ENCODE results near the gene ADGRG1.

The ADGRG1 gene

GRCh38 chr16:57688487-57688986 is 60.1 kb downstream of the ADGRG1 start:
- H3K9ac ChIP-seq (ENCODE audit: low read length), result no peak overlapping the region
- no peaks in the 10 kb centered on the region for H3K36me3 ChIP-seq (ENCODE audit: control insufficient read depth, insufficient read depth, low read length, severe bottlenecking)
- H3K4me1 ChIP-seq (ENCODE audit: control insufficient read depth, insufficient read depth, low read length), result no peaks in the 10 kb centered on the region
- no peak for DNase-seq (ENCODE audit: low read depth)
- no peaks in the 10 kb centered on the region for H3K9me3 ChIP-seq (ENCODE audit: control insufficient read depth, low read length)
- H3K4me3 ChIP-seq (ENCODE audit: low read length), result no peak overlapping the region
- H3K27me3 ChIP-seq (replicated peaks; ENCODE audit: control insufficient read depth, insufficient read depth, low read length), result peaks cover 44% of the 10 kb centered on the region

GRCh38 chr16:57688987-57689761 is 60.7 kb downstream of the ADGRG1 start:
- H3K9me3 ChIP-seq (ENCODE audit: control insufficient read depth, low read length), result no peaks in the 10 kb centered on the region
- H3K4me3 ChIP-seq (ENCODE audit: low read length), result no peak overlapping the region
- DNase-seq (ENCODE audit: low read depth), result no peak

GRCh38 chr16:57689762-57690558 is 61.5 kb downstream of the ADGRG1 start:
- DNase-seq (ENCODE audit: low read depth), result no peak
- Histone ChIP-seq H3K4me1 (ENCODE audit: control insufficient read depth, insufficient read depth, low read length) (no peaks in the 10 kb centered on the region), H3K36me3 (ENCODE audit: control insufficient read depth, insufficient read depth, low read length, severe bottlenecking) (no peaks in the 10 kb centered on the region), H3K4me3 (ENCODE audit: low read length) (no peak overlapping the region), H3K9ac (ENCODE audit: low read length) (no peak overlapping the region), H3K27me3 (replicated peaks; ENCODE audit: control insufficient read depth, insufficient read depth, low read length) (peaks cover 39% of the 10 kb centered on the region), H3K9me3 (ENCODE audit: control insufficient read depth, low read length) (no peaks in the 10 kb centered on the region)

More at GRCh38 chr16:57688987-57689761, 60.7 kb downstream of the ADGRG1 start:
- Histone ChIP-seq H3K27me3 (replicated peaks; ENCODE audit: control insufficient read depth, insufficient read depth, low read length) (peaks cover 44% of the 10 kb centered on the region), H3K36me3 (ENCODE audit: control insufficient read depth, insufficient read depth, low read length, severe bottlenecking) (no peaks in the 10 kb centered on the region), H3K4me1 (ENCODE audit: control insufficient read depth, insufficient read depth, low read length) (no peaks in the 10 kb centered on the region), H3K9ac (ENCODE audit: low read length) (no peak overlapping the region)

- H3K27me3 ChIP-seq (replicated peaks; ENCODE audit: control insufficient read depth, insufficient read depth, low read length), result peaks cover 45% of the 10 kb centered on the region
- H3K36me3 ChIP-seq (ENCODE audit: control insufficient read depth, insufficient read depth, low read length, severe bottlenecking), result no peaks in the 10 kb centered on the region
- no peak for DNase-seq (ENCODE audit: low read depth)
- H3K9me3 ChIP-seq (ENCODE audit: control insufficient read depth, low read length), result no peaks in the 10 kb centered on the region
- H3K4me3 ChIP-seq (ENCODE audit: low read length), result no peak overlapping the region
- no peak overlapping the region for H3K9ac ChIP-seq (ENCODE audit: low read length)
- no peaks in the 10 kb centered on the region for H3K4me1 ChIP-seq (ENCODE audit: control insufficient read depth, insufficient read depth, low read length)
Measured at GRCh38 chr16:57690782-57691471, 62.5 kb downstream of the ADGRG1 start.

GRCh38 chr16:57692636-57693035 is 64.2 kb downstream of the ADGRG1 start:
- Histone ChIP-seq H3K27me3 (replicated peaks; ENCODE audit: control insufficient read depth, insufficient read depth, low read length) (peaks cover 37% of the 10 kb centered on the region), H3K9me3 (ENCODE audit: control insufficient read depth, low read length) (no peaks in the 10 kb centered on the region), H3K9ac (ENCODE audit: low read length) (no peak overlapping the region), H3K4me1 (ENCODE audit: control insufficient read depth, insufficient read depth, low read length) (no peaks in the 10 kb centered on the region), H3K4me3 (ENCODE audit: low read length) (no peak overlapping the region), H3K36me3 (ENCODE audit: control insufficient read depth, insufficient read depth, low read length, severe bottlenecking) (no peaks in the 10 kb centered on the region)
- no peak for DNase-seq (ENCODE audit: low read depth)

GRCh38 chr16:57693550-57693949 is 65.1 kb downstream of the ADGRG1 start:
- DNase-seq (ENCODE audit: low read depth), result no peak
- H3K27me3 ChIP-seq (replicated peaks; ENCODE audit: control insufficient read depth, insufficient read depth, low read length), result peaks cover 40% of the 10 kb centered on the region
- no peak overlapping the region for H3K4me3 ChIP-seq (ENCODE audit: low read length)
- no peaks in the 10 kb centered on the region for H3K36me3 ChIP-seq (ENCODE audit: control insufficient read depth, insufficient read depth, low read length, severe bottlenecking)
- H3K9me3 ChIP-seq (ENCODE audit: control insufficient read depth, low read length), result no peaks in the 10 kb centered on the region
- H3K4me1 ChIP-seq (ENCODE audit: control insufficient read depth, insufficient read depth, low read length), result no peaks in the 10 kb centered on the region
- no peak overlapping the region for H3K9ac ChIP-seq (ENCODE audit: low read length)

- H3K4me3 ChIP-seq (ENCODE audit: low read length), result no peak overlapping the region
- no peak overlapping the region for H3K9ac ChIP-seq (ENCODE audit: low read length)
- no peaks in the 10 kb centered on the region for H3K4me1 ChIP-seq (ENCODE audit: control insufficient read depth, insufficient read depth, low read length)
- H3K9me3 ChIP-seq (ENCODE audit: control insufficient read depth, low read length), result no peaks in the 10 kb centered on the region
- no peak for DNase-seq (ENCODE audit: low read depth)
- no peaks in the 10 kb centered on the region for H3K36me3 ChIP-seq (ENCODE audit: control insufficient read depth, insufficient read depth, low read length, severe bottlenecking)
- peaks cover 41% of the 10 kb centered on the region for H3K27me3 ChIP-seq (replicated peaks; ENCODE audit: control insufficient read depth, insufficient read depth, low read length)
Measured at GRCh38 chr16:57694231-57694724, 65.8 kb downstream of the ADGRG1 start.

GRCh38 chr16:57694725-57695679 is 66.6 kb downstream of the ADGRG1 start, which contains the start of gene DRC7:
Gene DRC7, plus strand, starts transcription at chr16:57694806. Its CDS starts 3,144 bp downstream, at chr16:57697950.
- DNase-seq (ENCODE audit: low read depth), result peak; percentile 34
- peaks cover 39% of the 10 kb centered on the region for H3K27me3 ChIP-seq (replicated peaks; ENCODE audit: control insufficient read depth, insufficient read depth, low read length)
- H3K9me3 ChIP-seq (ENCODE audit: control insufficient read depth, low read length), result no peaks in the 10 kb centered on the region
- H3K36me3 ChIP-seq (ENCODE audit: control insufficient read depth, insufficient read depth, low read length, severe bottlenecking), result no peaks in the 10 kb centered on the region
- H3K9ac ChIP-seq (ENCODE audit: low read length), result no peak within 1 kb of the TSS
- no peak within 1 kb of the TSS for H3K4me3 ChIP-seq (ENCODE audit: low read length)
- no peaks in the 10 kb centered on the region for H3K4me1 ChIP-seq (ENCODE audit: control insufficient read depth, insufficient read depth, low read length)

GRCh38 chr16:57695680-57696069 is 67.2 kb downstream of the ADGRG1 start:
- DNase-seq (ENCODE audit: low read depth), result no peak
- Histone ChIP-seq H3K36me3 (ENCODE audit: control insufficient read depth, insufficient read depth, low read length, severe bottlenecking) (no peaks in the 10 kb centered on the region), H3K9ac (ENCODE audit: low read length) (no peak overlapping the region), H3K4me1 (ENCODE audit: control insufficient read depth, insufficient read depth, low read length) (no peaks in the 10 kb centered on the region), H3K4me3 (ENCODE audit: low read length) (no peak overlapping the region), H3K27me3 (replicated peaks; ENCODE audit: control insufficient read depth, insufficient read depth, low read length) (peaks cover 34% of the 10 kb centered on the region), H3K9me3 (ENCODE audit: control insufficient read depth, low read length) (no peaks in the 10 kb centered on the region)

GRCh38 chr16:57696240-57696639 is 67.8 kb downstream of the ADGRG1 start:
- H3K9ac ChIP-seq (ENCODE audit: low read length), result no peak overlapping the region
- peaks cover 28% of the 10 kb centered on the region for H3K27me3 ChIP-seq (replicated peaks; ENCODE audit: control insufficient read depth, insufficient read depth, low read length)
- no peaks in the 10 kb centered on the region for H3K36me3 ChIP-seq (ENCODE audit: control insufficient read depth, insufficient read depth, low read length, severe bottlenecking)
- no peaks in the 10 kb centered on the region for H3K9me3 ChIP-seq (ENCODE audit: control insufficient read depth, low read length)
- no peak for DNase-seq (ENCODE audit: low read depth)
- H3K4me3 ChIP-seq (ENCODE audit: low read length), result no peak overlapping the region
- no peaks in the 10 kb centered on the region for H3K4me1 ChIP-seq (ENCODE audit: control insufficient read depth, insufficient read depth, low read length)
